GM23248 (cell line): Measurements from ENCODE around the gene TP63. TPM values are rescaled to one million over a fixed set of nuclear protein-coding genes. Genes with fewer than 3 reads are reported as not detected.

ENCODE experiments used
- DNase-seq: peaks from one replicate; pipeline ENCODE4 v3.0.0-alpha.2; 2015
- H2AFZ ChIP-seq: fragments of 200-600 bp; sonication (generic); 2 replicates; pipeline ENCODE4 v1.6.1; 2016; ENCODE audit warnings: antibody characterized with exemption
- H3F3A ChIP-seq: fragments of 200-600 bp; sonication (generic); 2 replicates; pipeline ENCODE4 v1.6.1; 2016; ENCODE audit warnings: mild to moderate bottlenecking, antibody characterized with exemption, mixed run types; ENCODE audit not compliant: insufficient read depth
- H3K27ac ChIP-seq: fragments of 200-600 bp; sonication (generic); 2 replicates; pipeline ENCODE4 v1.5.1; 2016; ENCODE audit warnings: mild to moderate bottlenecking
- H3K27me3 ChIP-seq: fragments of 200-600 bp; sonication (generic); replicated peaks from 2 replicates; pipeline ENCODE4 v1.6.1; 2016; ENCODE audit warnings: mild to moderate bottlenecking; ENCODE audit not compliant: insufficient read depth
- H3K36me3 ChIP-seq: fragments of 200-600 bp; sonication (generic); 2 replicates; pipeline ENCODE4 v1.6.1; 2016; ENCODE audit warnings: low read depth, mild to moderate bottlenecking
- H3K4me1 ChIP-seq: fragments of 200-600 bp; sonication (generic); 2 replicates; pipeline ENCODE4 v1.6.1; 2016; ENCODE audit warnings: mild to moderate bottlenecking; ENCODE audit not compliant: insufficient read depth
- H3K4me2 ChIP-seq: fragments of 200-600 bp; sonication (generic); one replicate; pipeline ENCODE4 v1.6.1; 2016; ENCODE audit warnings: mild to moderate bottlenecking; ENCODE audit not compliant: unreplicated experiment
- H3K4me3 ChIP-seq: fragments of 200-600 bp; sonication (generic); 2 replicates; pipeline ENCODE4 v1.5.1; 2016; ENCODE audit warnings: mild to moderate bottlenecking
- H3K79me2 ChIP-seq: fragments of 200-600 bp; sonication (generic); 2 replicates; pipeline ENCODE4 v1.6.1; 2016; ENCODE audit warnings: mild to moderate bottlenecking; ENCODE audit not compliant: insufficient read depth
- H3K9ac ChIP-seq: fragments of 200-600 bp; sonication (generic); 2 replicates; pipeline ENCODE4 v1.6.1; 2016; ENCODE audit warnings: mild to moderate bottlenecking
- H3K9me2 ChIP-seq: fragments of 200-600 bp; sonication (generic); 2 replicates; pipeline ENCODE4 v1.6.1; 2016; ENCODE audit warnings: mixed run types, mild to moderate bottlenecking, moderate library complexity; ENCODE audit not compliant: insufficient read depth
- H3K9me3 ChIP-seq: fragments of 200-600 bp; sonication (generic); one replicate; pipeline ENCODE4 v1.6.1; 2017; ENCODE audit warnings: low read depth
- H4K20me1 ChIP-seq: fragments of 200-600 bp; sonication (generic); 2 replicates; pipeline ENCODE4 v1.6.0; 2016; ENCODE audit not compliant: insufficient read depth
- EZH2 ChIP-seq: fragments of 200-600 bp; sonication (generic); IDR thresholded peaks from 2 replicates; pipeline ENCODE4 v1.6.1; 2018; ENCODE audit warnings: antibody characterized with exemption, mild to moderate bottlenecking; ENCODE audit not compliant: insufficient read depth, poor library complexity, severe bottlenecking
- EZH2phosphoT487 ChIP-seq: fragments of 200-600 bp; sonication (generic); IDR thresholded peaks from 2 replicates; pipeline ENCODE4 v1.6.1; 2018; ENCODE audit warnings: antibody characterized with exemption, moderate library complexity, mild to moderate bottlenecking, low read depth; ENCODE audit not compliant: insufficient read depth
- WGBS, 2 experiments: methylation state at CpG; one replicate each; pipeline ENCODE4 v1.1.6; 2015 to 2017; ENCODE audit warnings: low lambda C conversion rate in 2 of 2, low coverage in 1 of 2; ENCODE audit errors: missing lambda C conversion rate in 2 of 2; 5-methylcytosine and 5-hydroxymethylcytosine counted together
- in situ Hi-C: fragments of 300-500 bp; cut with MboI; formaldehyde crosslinking; loops from 2 replicates; pipeline ENCODE4 v1.15.0; 2020
- polyA plus RNA-seq: library from polyadenylated mRNA; unstranded; fragments of >200 nt; fragmentation: Nextera tagmentation; extraction: Ambion mirVana; gene quantifications from 2 replicates; pipeline ENCODE4 v1.2.1, GENCODE V29; 2016
- total RNA-seq: library from RNA; depleted of rRNA; stranded (reverse); fragments of >200 nt; shearing (Covaris generic); gene quantifications from 2 replicates; pipeline ENCODE4 v1.2.3, GENCODE V29; 2014

Gene TP63
- total and polyA plus RNA-seq, 2 experiments from 2014 or later, result not detected

- DNase-seq, result no peak
- H2AFZ ChIP-seq, result no peak overlapping the region
- H3K36me3 ChIP-seq, result no peaks in the 10 kb centered on the region
- TF ChIP-seq EZH2, result no peak
- no peak for TF ChIP-seq EZH2phosphoT487
- in situ Hi-C loops, result no loop called here
- H3K9me3 ChIP-seq, result no peaks in the 10 kb centered on the region
- 93 to 100% methylated on average over 1 of the region's 1 CpG for WGBS, 2 experiments
- H3K9ac ChIP-seq, result no peak overlapping the region
- no peak overlapping the region for H3K4me2 ChIP-seq
- no peaks in the 10 kb centered on the region for H3F3A ChIP-seq
- no peak overlapping the region for H3K4me3 ChIP-seq
- H3K79me2 ChIP-seq, result no peaks in the 10 kb centered on the region
- no peaks in the 10 kb centered on the region for H3K9me2 ChIP-seq
- no peaks in the 10 kb centered on the region for H4K20me1 ChIP-seq
- no peaks in the 10 kb centered on the region for H3K4me1 ChIP-seq
- H3K27ac ChIP-seq, result no peak overlapping the region
- no peaks in the 10 kb centered on the region for H3K27me3 ChIP-seq
Measured at GRCh38 chr3:189809583-189809982, 178.4 kb downstream of the TP63 start.

- in situ Hi-C loops, result no loop called here
- 78 to 81% methylated on average over 5 of the region's 5 CpGs for WGBS, 2 experiments
- TF ChIP-seq EZH2phosphoT487, result no peak
- no peak for TF ChIP-seq EZH2
- Histone ChIP-seq H3K4me1 (no peaks in the 10 kb centered on the region), H3K79me2 (no peaks in the 10 kb centered on the region), H3K4me2 (no peak overlapping the region), H3K27me3 (no peaks in the 10 kb centered on the region), H3K9me2 (no peaks in the 10 kb centered on the region), H3K27ac (no peak overlapping the region), H3K9ac (no peak overlapping the region), H3K9me3 (no peaks in the 10 kb centered on the region), H3K36me3 (no peaks in the 10 kb centered on the region), H4K20me1 (no peaks in the 10 kb centered on the region), H2AFZ (no peak overlapping the region), H3F3A (no peaks in the 10 kb centered on the region), H3K4me3 (no peak overlapping the region)
- no peak for DNase-seq
Measured at GRCh38 chr3:189812806-189813465, 181.7 kb downstream of the TP63 start.

- TF ChIP-seq EZH2phosphoT487 (no peak), EZH2 (no peak)
- no peaks in the 10 kb centered on the region for H3K9me2 ChIP-seq
- no peaks in the 10 kb centered on the region for H3K9me3 ChIP-seq
- H3K27ac ChIP-seq, result no peak overlapping the region
- H3F3A ChIP-seq, result no peaks in the 10 kb centered on the region
- DNase-seq, result no peak
- H3K36me3 ChIP-seq, result no peaks in the 10 kb centered on the region
- H3K4me2 ChIP-seq, result no peak overlapping the region
- in situ Hi-C loops, result no loop called here
- no peak overlapping the region for H2AFZ ChIP-seq
- H3K27me3 ChIP-seq, result no peaks in the 10 kb centered on the region
- no peaks in the 10 kb centered on the region for H3K4me1 ChIP-seq
- 66 to 69% methylated on average over 10 of the region's 10 CpGs for WGBS, 2 experiments
- no peaks in the 10 kb centered on the region for H3K79me2 ChIP-seq
- no peak overlapping the region for H3K9ac ChIP-seq
- H4K20me1 ChIP-seq, result no peaks in the 10 kb centered on the region
- no peak overlapping the region for H3K4me3 ChIP-seq
Measured at GRCh38 chr3:189813647-189814240, 182.6 kb downstream of the TP63 start.

- Histone ChIP-seq H3K9ac (no peak overlapping the region), H3K27ac (no peak overlapping the region), H3K9me3 (no peaks in the 10 kb centered on the region), H3K4me1 (peaks cover 9% of the 10 kb centered on the region; the same call in 1 of the 2 replicates), H3K4me3 (no peak overlapping the region), H3K4me2 (no peak overlapping the region), H3K36me3 (no peaks in the 10 kb centered on the region), H3K9me2 (no peaks in the 10 kb centered on the region), H2AFZ (no peak overlapping the region), H4K20me1 (no peaks in the 10 kb centered on the region), H3F3A (no peaks in the 10 kb centered on the region), H3K27me3 (no peaks in the 10 kb centered on the region), H3K79me2 (no peaks in the 10 kb centered on the region)
- TF ChIP-seq EZH2, result no peak
- TF ChIP-seq EZH2phosphoT487, result no peak
- no peak for DNase-seq
- in situ Hi-C loops, result no loop called here
- WGBS, 2 experiments, result 90 to 100% methylated on average over 2 of the region's 2 CpGs
Measured at GRCh38 chr3:189820365-189820720, 189.2 kb downstream of the TP63 start.
